Karpas-422 (cell line): ENCODE results near the gene YTHDF1. TPM values are rescaled to one million over a fixed set of nuclear protein-coding genes. Genes with fewer than 3 reads are reported as not detected.

Experiments
- DNase-seq: peaks from one replicate; pipeline ENCODE4 v3.0.0-alpha.2; 2015
- H2AFZ ChIP-seq: fragments of 200-600 bp; sonication (generic); 2 replicates; pipeline ENCODE4 v1.6.1; 2014; ENCODE audit warnings: antibody characterized with exemption, low read length, mixed read lengths
- H3K27ac ChIP-seq: fragments of 200-600 bp; sonication (generic); 2 replicates; pipeline ENCODE4 v1.5.1; 2014; ENCODE audit warnings: mild to moderate bottlenecking, low read length, moderate library complexity
- H3K27me3 ChIP-seq: fragments of 200-600 bp; sonication (generic); 2 replicates; pipeline ENCODE4 v1.6.1; 2014; ENCODE audit warnings: low read length, mixed read lengths
- H3K36me3 ChIP-seq: fragments of 200-600 bp; sonication (generic); 2 replicates; pipeline ENCODE4 v1.6.1; 2014; ENCODE audit warnings: low read length, mixed read lengths; ENCODE audit not compliant: insufficient read depth
- H3K4me1 ChIP-seq: fragments of 200-600 bp; sonication (generic); 2 replicates; pipeline ENCODE4 v1.6.1; 2014; ENCODE audit warnings: mild to moderate bottlenecking, low read length, mixed read lengths
- H3K4me2 ChIP-seq: fragments of 200-600 bp; sonication (generic); 2 replicates; pipeline ENCODE4 v1.6.1; 2014; ENCODE audit warnings: low read length, low read depth, mild to moderate bottlenecking; ENCODE audit not compliant: poor library complexity, severe bottlenecking
- H3K4me3 ChIP-seq: fragments of 200-600 bp; sonication (generic); 2 replicates; pipeline ENCODE4 v1.5.1; 2014; ENCODE audit warnings: mild to moderate bottlenecking, antibody characterized with exemption, low read length, mixed read lengths
- H3K79me2 ChIP-seq: fragments of 200-600 bp; sonication (generic); 2 replicates; pipeline ENCODE4 v1.6.1; 2014; ENCODE audit warnings: mild to moderate bottlenecking, low read length, mixed read lengths
- H3K9ac ChIP-seq: fragments of 200-600 bp; sonication (generic); 2 replicates; pipeline ENCODE4 v1.6.0; 2014; ENCODE audit warnings: low read length
- H3K9me2 ChIP-seq: fragments of 200-600 bp; sonication (generic), shearing (Covaris generic); replicated peaks from 2 replicates; pipeline ENCODE4 v1.6.0; 2014; ENCODE audit warnings: mild to moderate bottlenecking, low read length, moderate library complexity; ENCODE audit not compliant: insufficient read depth
- H3K9me3 ChIP-seq: fragments of 300-700, 200-600 bp; sonication (generic); 2 replicates; pipeline ENCODE4 v1.6.1; 2014; ENCODE audit warnings: low read length, mixed read lengths
- H4K20me1 ChIP-seq: fragments of 200-600 bp; sonication (generic); 2 replicates; pipeline ENCODE4 v1.6.1; 2014; ENCODE audit warnings: mild to moderate bottlenecking, antibody characterized with exemption, low read length, low read depth; ENCODE audit not compliant: insufficient read depth
- total RNA-seq: library from RNA; depleted of rRNA; stranded (reverse); fragments of >200 nt; shearing (Covaris generic); gene quantifications from 2 replicates; pipeline ENCODE4 v1.2.3, GENCODE V29; 2014; ENCODE audit warnings: low replicate concordance

YTHDF1 gene
- total RNA-seq, 1 experiment from 2014 or later = 24.1 TPM

GRCh38 chr20:63191400-63191799 lies 24.5 kb downstream of the YTHDF1 start:
- H3K36me3 ChIP-seq = peaks cover 15% of the 10 kb centered on the region
- no peak for DNase-seq
- H3K27ac ChIP-seq = no peak overlapping the region
- no peaks in the 10 kb centered on the region for H3K27me3 ChIP-seq
- 0 out of 2 replicates have a peak, but pooled peaks cover 4% of the 10 kb centered on the region for H3K79me2 ChIP-seq
- H3K9me2 ChIP-seq = no peaks in the 10 kb centered on the region
- H3K4me2 ChIP-seq = no peak overlapping the region
- H3K9ac ChIP-seq = no peak overlapping the region
- H3K9me3 ChIP-seq = no peaks in the 10 kb centered on the region
- H2AFZ ChIP-seq = no peak overlapping the region
- H3K4me3 ChIP-seq = no peak overlapping the region
- H3K4me1 ChIP-seq = no peaks in the 10 kb centered on the region
- H4K20me1 ChIP-seq = peaks cover 27% of the 10 kb centered on the region

GRCh38 chr20:63190828-63191227 lies 25.1 kb downstream of the YTHDF1 start:
- no peaks in the 10 kb centered on the region for H3K27me3 ChIP-seq
- no peak overlapping the region for H3K4me3 ChIP-seq
- no peak overlapping the region for H3K4me2 ChIP-seq
- no peaks in the 10 kb centered on the region for H3K79me2 ChIP-seq
- H3K9me2 ChIP-seq = no peaks in the 10 kb centered on the region
- no peaks in the 10 kb centered on the region for H3K4me1 ChIP-seq
- H3K9me3 ChIP-seq = no peaks in the 10 kb centered on the region
- H4K20me1 ChIP-seq = peaks cover 21% of the 10 kb centered on the region
- H3K27ac ChIP-seq = no peak overlapping the region
- H3K9ac ChIP-seq = no peak overlapping the region
- no peak overlapping the region for H2AFZ ChIP-seq
- DNase-seq = no peak
- H3K36me3 ChIP-seq = peaks cover 9% of the 10 kb centered on the region

DNA sequence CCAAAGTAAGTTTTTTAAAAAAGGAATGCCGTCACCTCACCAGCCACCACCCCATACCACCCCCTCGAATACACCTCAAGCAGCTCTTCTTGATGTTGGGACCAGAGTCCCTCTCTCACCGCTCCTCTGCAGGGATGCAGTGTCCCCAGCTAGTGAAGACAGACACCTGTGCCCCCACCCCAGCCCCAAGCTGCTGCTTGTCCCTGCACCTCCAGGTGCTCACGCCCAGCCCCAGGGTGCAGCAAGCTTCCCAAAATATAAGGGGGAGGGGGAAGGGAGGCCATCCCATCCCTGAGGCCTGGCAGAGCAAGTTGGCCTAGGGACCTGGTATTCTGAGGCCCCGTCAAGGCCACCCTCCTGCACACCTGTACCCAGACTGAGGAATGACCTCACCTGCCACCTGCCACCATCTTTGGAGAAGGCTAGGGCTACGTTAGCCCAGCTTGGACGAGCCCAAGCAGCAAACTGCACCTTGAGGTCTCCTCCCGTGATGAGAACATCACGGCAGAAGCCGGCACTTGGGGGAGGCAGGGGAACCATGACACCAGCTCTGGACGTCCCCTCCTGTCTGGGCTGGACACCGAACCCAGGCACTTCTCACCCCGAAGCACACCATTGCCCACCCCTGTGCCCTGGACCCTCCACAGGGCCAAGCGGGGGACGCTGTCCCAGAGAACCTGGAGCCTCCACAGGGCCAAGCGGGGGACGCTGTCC lies 25.9 kb downstream of the YTHDF1 start:
- Histone ChIP-seq H3K79me2 (no peaks in the 10 kb centered on the region), H3K36me3 (peaks cover under 1% of the 10 kb centered on the region; the same call in 1 of the 2 replicates), H3K27ac (no peak overlapping the region), H3K9ac (no peak overlapping the region), H3K9me2 (no peaks in the 10 kb centered on the region), H2AFZ (no peak overlapping the region), H3K9me3 (no peaks in the 10 kb centered on the region), H3K4me2 (no peak overlapping the region), H4K20me1 (peaks cover 13% of the 10 kb centered on the region), H3K4me3 (no peak overlapping the region), H3K4me1 (no peaks in the 10 kb centered on the region), H3K27me3 (no peaks in the 10 kb centered on the region)
- no peak for DNase-seq

- peaks cover 9% of the 10 kb centered on the region; the same call in 1 of the 2 replicates for H4K20me1 ChIP-seq
- no peak overlapping the region for H3K4me2 ChIP-seq
- H3K79me2 ChIP-seq = no peaks in the 10 kb centered on the region
- H3K9me2 ChIP-seq = no peaks in the 10 kb centered on the region
- H3K4me3 ChIP-seq = no peak overlapping the region
- DNase-seq = no peak
- no peaks in the 10 kb centered on the region for H3K36me3 ChIP-seq
- no peak overlapping the region for H3K27ac ChIP-seq
- no peak overlapping the region for H3K9ac ChIP-seq
- no peaks in the 10 kb centered on the region for H3K4me1 ChIP-seq
- no peaks in the 10 kb centered on the region for H3K9me3 ChIP-seq
- no peaks in the 10 kb centered on the region for H3K27me3 ChIP-seq
- no peak overlapping the region for H2AFZ ChIP-seq
These were observed 26.6 kb downstream of the YTHDF1 start for GRCh38 chr20:63189322-63189642.

DNA sequence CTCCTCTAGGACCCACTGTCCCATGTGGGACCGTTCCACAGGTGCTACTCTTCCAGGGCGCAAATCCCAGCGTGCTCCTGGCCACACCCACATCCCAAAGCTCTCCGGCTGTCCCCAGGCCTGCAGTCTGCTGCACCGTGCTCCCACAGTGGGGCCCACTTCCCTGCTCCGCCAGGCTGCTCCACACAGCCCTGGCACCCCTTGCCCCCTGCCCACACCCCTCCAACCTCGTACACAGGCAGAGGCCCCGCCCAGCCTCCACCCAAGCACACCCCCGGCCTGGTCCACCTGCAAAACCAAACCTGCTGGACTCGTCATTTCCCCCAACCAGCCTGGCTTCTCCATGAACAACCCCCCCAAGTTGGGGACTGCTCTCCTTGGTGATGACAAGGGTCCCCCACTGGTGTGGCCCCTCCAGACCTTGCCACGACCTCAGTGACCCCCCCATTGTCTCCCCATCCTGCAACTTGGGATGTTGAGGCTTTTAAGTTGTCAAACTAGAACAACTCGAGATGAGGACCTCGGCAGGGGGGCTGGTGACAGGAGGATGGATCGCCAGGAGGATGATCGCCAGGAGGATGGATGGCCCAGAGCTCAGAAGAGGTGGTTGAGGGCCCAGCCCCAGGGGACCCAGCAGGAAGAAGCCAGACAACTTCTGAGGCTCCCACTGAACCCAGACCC lies 27.1 kb downstream of the YTHDF1 start:
- H3K4me2 ChIP-seq = no peak overlapping the region
- H3K4me3 ChIP-seq = no peak overlapping the region
- H2AFZ ChIP-seq = no peak overlapping the region
- peaks cover 7% of the 10 kb centered on the region; the same call in 1 of the 2 replicates for H4K20me1 ChIP-seq
- no peak overlapping the region for H3K27ac ChIP-seq
- no peak for DNase-seq
- no peaks in the 10 kb centered on the region for H3K36me3 ChIP-seq
- H3K9ac ChIP-seq = no peak overlapping the region
- H3K27me3 ChIP-seq = no peaks in the 10 kb centered on the region
- H3K79me2 ChIP-seq = no peaks in the 10 kb centered on the region
- no peaks in the 10 kb centered on the region for H3K4me1 ChIP-seq
- H3K9me3 ChIP-seq = no peaks in the 10 kb centered on the region
- no peaks in the 10 kb centered on the region for H3K9me2 ChIP-seq

DNA sequence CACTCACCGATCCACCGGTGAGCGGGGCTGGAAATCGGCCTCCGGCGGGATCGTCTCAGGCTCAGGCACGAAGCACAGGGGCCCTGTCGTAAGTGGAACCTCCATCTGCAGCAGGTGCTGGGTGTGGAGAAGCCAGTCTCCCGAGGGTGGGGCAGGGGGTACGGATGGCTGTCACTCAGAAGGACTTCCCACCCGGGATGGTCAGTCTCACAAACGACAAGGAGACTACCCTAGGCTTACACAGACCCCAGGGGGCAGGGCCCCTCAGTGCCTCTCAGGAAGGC lies 27.8 kb downstream of the YTHDF1 start:
- Histone ChIP-seq H3K9ac (no peak overlapping the region), H3K9me2 (no peaks in the 10 kb centered on the region), H3K4me1 (no peaks in the 10 kb centered on the region), H3K27me3 (no peaks in the 10 kb centered on the region), H3K27ac (no peak overlapping the region), H4K20me1 (peaks cover 9% of the 10 kb centered on the region), H3K79me2 (no peaks in the 10 kb centered on the region), H3K4me2 (no peak overlapping the region), H3K36me3 (no peaks in the 10 kb centered on the region), H2AFZ (no peak overlapping the region), H3K9me3 (no peaks in the 10 kb centered on the region), H3K4me3 (no peak overlapping the region)
- no peak for DNase-seq

GRCh38 chr20:63187338-63188158 lies 28.4 kb downstream of the YTHDF1 start:
- no peak overlapping the region for H3K27ac ChIP-seq
- no peaks in the 10 kb centered on the region for H3K36me3 ChIP-seq
- no peaks in the 10 kb centered on the region for H3K27me3 ChIP-seq
- no peaks in the 10 kb centered on the region for H3K9me3 ChIP-seq
- H3K9me2 ChIP-seq = no peaks in the 10 kb centered on the region
- H3K79me2 ChIP-seq = no peaks in the 10 kb centered on the region
- H3K4me3 ChIP-seq = no peak overlapping the region
- H3K4me1 ChIP-seq = no peaks in the 10 kb centered on the region
- no peak for DNase-seq
- no peak overlapping the region for H3K9ac ChIP-seq
- H4K20me1 ChIP-seq = peaks cover 12% of the 10 kb centered on the region
- no peak overlapping the region for H2AFZ ChIP-seq
- no peak overlapping the region for H3K4me2 ChIP-seq

- Histone ChIP-seq H3K4me3 (no peak overlapping the region), H3K4me1 (no peaks in the 10 kb centered on the region), H3K9ac (no peak overlapping the region), H3K36me3 (no peaks in the 10 kb centered on the region), H3K79me2 (no peaks in the 10 kb centered on the region), H3K4me2 (no peak overlapping the region), H2AFZ (no peak overlapping the region), H3K9me2 (no peaks in the 10 kb centered on the region), H3K27ac (no peak overlapping the region), H3K9me3 (no peaks in the 10 kb centered on the region), H4K20me1 (peaks cover 12% of the 10 kb centered on the region), H3K27me3 (no peaks in the 10 kb centered on the region)
- DNase-seq = no peak
These were observed 29.2 kb downstream of the YTHDF1 start for GRCh38 chr20:63186528-63187316.
